HG03159 (cell line): Measurements from ENCODE around the gene BABAM1.

Experiments used
- ATAC-seq: cut with Tn5 transposase; IDR thresholded peaks from one replicate; pipeline ENCODE4 v1.9.1; 2021; ENCODE audit warnings: mild to moderate bottlenecking, moderate library complexity; ENCODE audit not compliant: unreplicated experiment

BABAM1 gene

DNA sequence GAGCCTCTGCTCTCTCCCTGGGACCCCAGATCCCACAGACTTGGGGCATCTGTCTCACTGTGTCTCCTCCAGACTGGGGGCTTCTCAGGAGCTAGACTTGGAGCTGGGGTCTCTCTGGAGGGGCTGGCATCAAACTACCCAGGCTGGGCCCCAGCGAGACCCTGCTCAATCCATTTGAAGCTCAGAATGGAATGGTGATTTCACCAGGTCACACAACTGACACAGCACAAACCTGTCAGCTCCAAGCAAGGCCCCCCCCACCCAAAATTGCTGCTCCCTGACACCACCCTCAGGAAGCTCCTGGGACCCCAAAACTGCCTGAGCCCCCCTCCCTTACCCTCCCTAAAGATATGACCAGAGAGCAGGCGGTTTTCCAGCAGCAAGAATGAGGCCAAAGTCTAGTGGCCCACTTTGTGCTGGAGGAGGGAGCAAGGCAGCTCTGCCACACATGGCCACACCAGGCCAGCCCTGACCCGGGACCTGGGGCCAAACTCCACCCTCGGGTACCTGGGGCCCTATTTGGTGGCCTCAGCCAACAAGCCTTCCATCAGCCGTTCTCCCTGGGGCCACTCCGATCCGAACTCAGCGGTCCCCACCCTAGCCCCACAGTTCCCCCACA lies 23.9 kb upstream of the BABAM1 start:
- ATAC-seq: no peak

DNA sequence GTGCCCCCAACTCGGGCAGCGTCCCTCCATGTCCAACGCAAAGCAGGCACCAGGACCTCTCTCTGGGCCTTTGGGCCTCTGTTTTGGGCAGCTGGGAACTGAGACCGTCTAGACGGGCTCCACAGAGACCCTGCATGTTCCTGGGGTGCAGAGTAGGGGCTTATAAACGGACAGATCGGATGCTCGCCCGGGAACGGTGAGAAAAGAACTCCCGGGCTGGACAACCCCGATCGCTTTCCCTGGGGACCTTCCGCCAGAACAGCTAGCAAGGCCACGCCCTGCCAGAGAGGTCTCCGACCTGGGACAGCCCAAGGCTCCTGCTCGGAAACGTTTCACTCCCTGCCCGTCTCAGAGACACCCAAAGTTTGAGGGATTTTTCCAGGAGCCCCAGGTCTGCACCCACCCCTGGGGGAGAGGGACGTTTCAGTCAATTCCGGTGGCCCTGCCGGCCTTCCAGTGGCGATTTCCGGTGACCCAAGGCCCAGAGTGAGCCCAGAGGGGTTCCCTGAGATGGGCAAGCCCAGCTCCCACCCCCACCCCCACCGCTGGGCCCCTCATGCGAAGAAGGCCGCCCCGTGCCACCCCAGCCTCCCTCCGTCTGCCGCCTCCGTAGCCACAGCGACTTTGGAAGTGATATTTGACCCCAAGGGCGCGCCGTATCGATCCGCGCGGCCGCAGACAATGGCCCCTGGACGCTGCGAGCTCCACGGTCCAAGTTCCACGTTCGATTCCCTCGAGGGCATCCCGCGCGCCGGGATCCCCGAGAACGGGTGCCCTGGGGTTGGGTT lies 23.2 kb upstream of the BABAM1 start:
- no peak for ATAC-seq

DNA sequence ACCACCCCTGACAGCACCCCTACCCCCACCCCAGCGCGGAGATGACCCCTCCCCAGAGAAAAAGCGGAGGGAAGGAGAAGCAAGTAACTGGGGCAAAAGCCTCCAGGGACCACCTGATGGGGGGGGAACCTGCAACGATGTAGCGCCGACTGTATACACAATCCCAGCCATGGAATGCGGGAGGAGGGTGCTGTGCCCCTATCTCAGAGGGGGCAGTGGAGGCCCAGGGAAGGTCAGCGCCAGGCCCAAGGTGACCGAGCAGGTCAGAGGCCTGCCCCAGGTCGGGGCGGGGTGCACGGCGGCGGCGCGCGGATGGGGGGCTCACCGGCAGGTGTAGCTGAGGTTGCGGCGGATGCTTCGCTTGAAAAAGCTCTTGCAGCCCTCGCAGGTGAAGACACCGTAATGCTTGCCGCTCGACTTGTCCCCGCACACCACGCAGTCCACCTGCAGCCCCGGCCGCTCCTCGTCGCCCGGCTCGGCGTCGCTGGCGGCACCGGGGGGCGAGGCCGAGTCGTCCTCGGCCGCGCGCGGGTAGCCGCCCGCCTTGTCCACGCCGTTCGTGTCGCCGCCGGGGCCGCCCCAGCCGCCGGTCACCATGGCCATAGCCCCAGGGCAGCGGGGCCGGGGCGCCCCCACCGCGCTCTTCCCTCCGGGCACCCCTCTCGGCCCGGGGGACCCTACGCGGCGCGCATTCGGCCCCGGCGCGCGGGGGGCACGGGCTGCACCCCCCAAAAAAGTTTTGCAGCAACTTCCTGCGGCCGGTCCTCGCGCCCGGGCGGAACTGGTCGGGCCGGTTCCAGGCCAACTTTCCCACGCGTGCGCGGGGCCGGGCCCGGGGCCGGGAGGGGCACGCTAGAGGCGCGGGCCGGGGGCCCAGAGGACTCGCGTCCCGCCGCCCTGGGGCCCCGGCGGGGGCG lies 22.4 kb upstream of the BABAM1 start:
- ATAC-seq: no peak

DNA sequence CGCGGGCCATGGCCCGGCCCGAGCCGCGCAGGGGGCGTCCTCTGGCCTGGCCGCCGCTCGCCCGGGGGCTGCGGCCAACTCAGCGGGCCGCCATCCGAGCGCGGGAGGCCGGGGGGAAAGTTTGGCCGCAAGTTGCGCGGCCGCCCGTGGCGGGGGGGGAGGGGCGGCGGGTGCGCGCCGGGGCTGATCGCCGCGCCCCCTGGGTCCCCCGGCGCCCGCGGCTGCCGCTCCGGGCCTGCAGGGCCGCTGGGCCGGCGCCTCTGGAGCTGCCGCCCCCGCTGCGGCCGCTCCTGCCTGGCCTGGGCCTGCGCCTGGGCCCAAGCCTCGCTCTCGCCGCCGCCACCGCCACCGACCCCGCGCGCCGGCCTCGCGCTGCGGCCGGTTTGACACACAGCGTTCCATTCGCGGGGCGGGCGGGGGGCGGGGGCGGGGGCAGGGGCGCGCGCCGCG lies 21.7 kb upstream of the BABAM1 start, which contains the start of gene NR2F6:
NR2F6 (minus strand) TSS at position 385 of the 450 bp plus-strand sequence. CDS start 699 bp downstream, outside the sequence.
- no peak for ATAC-seq

DNA sequence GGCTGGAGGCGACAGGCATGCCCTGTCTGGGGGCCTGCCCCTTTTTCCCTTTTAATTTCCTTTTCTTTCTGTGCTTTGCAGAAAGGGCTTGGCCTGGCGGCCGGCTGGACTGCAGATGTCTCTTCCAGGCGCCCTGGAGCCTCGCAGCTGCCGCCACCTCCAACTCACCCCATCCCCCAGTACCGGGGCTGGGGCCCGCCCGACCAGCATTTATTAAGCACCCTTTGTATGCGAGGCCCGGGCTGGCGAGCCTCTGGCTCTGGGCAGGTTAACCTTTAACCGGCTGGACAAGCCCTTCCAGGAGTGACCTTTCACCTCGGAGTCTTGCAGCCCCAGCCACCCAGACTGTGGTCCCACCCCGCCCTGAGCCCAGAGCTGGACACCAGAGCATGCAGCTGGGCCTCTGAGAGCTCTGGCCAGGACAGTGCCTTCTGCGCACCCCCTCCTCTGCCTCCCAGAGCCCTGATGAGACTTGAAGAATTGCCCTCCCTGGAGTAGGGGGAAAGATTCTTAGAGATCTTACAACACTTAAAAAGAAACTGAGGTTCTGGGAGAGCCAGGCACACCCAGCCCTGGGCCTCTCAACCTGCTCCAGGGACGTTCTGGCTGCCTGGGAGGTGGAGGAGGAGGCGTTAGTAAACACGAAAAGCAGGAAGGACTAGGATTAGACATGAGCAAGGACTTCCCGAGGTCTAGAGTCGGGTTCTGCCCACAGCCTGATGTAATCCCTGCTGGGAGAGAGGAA lies 20.4 kb upstream of the BABAM1 start:
- ATAC-seq: no peak

DNA sequence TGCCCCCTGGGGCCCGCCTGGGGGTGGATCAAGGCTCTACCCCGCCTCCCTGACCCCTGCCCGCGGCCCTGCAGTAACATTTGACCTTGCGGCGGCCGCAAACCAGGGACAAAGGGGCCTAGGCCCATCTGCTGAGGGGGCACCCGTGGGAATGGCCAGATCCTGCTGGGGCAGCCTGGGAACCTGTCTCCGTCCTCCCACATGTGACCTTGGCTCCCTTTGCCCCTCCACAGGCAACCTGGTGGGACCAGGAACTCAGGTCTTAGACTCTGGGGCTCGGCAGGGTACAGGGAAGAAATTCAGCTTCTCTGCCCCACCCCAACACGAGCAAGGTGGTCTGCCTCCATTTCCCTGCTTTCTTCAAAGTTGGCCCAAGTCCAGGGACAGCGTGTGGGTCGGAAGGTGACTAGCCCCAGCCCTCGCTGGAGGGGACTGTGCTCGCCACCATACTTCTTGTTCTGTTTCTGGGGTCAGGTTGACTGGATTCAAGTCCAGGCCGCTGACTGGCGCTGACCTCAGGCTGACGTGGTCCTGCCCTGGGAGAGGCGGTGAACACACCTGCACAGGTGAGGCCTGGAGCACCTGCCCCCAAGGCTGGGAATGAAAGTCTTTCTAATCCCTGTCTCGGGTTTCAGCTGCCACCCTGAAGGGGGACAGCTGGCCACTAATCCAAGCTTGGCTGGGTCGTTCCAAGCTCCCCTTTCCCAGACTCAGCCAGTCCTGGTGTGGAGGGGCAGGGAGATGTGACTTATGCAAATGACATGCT lies 19.0 kb upstream of the BABAM1 start:
- no peak for ATAC-seq

DNA sequence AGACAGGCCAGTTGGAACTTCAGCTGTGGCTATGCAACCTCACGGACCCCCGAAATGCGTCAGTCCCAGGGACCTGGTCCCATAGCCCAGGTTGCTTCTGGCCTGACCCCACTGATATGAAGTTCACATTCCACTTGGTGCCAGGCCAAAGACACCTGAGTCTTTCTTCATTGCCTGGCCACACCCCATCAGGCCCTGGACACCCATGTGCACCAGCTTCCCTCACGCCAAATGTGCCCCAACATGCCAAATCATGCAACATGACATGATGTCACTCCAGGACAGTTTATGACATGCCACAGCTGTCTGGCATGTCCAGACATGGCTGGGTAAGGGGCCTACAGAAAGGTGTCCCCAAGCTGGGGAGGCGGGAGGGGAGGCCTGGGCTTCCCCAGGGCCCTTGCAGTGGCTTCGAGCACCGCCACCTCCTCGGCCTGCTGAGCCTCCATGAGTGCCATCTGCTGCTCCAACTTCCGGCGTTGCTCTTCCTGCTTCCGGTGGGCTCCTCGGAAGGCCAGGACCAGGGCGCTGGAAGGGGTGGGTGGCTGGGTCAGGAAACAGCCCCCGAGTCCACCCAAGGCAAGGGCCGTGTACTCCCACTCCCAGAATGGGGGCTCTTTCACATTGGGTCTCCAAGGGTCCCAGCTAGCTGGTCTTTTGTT lies 17.2 kb upstream of the BABAM1 start:
- no peak for ATAC-seq

DNA sequence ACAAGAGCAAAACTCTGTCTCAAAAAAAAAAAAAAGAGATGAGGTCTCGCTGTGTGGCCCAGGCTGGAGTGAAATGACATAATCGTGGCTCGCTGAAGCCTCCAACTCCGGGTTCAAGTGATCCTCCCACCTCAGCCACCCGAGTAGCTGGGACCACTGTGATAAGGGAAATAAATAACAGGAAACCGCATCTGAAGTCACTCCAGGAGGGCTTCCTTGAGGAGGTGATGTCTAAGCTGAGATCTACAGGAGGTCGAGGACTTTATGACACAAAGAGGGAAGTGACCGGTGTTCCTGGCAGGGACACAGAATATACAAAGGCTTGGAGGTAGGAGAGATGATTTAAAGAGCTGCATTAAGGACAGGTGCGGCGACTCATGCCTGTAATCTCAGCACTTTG lies 12.6 kb upstream of the BABAM1 start:
- no peak for ATAC-seq

DNA sequence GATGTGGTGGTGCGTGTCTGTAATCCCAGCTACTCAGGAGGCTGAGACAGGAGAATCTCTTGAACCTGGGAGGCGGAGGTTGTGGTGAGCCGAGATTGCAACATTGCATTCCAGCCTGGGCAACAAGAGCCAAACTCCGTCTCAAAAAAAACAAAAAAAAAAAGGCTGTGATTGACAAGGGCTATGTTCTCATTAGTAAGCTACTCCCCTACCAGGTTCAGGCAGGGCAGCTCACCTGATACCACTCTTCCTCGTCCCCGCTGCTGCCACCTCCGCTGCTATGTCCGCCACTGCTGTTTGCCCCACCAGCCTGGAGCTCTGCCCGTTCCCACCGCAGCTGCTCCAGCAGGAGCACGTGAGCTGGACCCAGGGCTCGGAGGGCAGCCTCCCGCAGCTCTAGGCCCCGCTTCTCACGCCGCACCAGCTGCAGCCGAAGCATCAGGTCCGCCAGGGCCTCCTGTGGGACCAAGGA lies 12.1 kb upstream of the BABAM1 start:
- ATAC-seq: no peak

DNA sequence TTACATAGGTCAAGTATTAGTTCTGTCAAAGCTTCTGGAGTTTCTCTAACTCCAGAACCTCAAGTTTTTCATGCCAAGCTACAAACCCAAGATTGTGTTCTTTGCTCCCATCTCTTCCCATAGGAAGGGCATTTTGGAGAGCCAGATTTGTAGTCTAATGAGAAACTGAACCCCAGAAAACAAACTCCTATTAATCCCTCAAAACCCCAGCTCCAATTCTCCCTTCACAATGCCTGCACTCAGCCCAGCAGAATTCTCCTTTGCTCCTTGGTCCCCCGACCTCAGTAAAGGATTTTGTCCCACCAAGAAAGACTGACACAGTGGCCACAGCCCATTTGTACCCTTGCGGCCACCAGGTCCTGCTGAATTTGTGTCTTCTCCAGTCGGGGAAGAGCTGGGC lies 11.1 kb upstream of the BABAM1 start:
- no peak for ATAC-seq

DNA sequence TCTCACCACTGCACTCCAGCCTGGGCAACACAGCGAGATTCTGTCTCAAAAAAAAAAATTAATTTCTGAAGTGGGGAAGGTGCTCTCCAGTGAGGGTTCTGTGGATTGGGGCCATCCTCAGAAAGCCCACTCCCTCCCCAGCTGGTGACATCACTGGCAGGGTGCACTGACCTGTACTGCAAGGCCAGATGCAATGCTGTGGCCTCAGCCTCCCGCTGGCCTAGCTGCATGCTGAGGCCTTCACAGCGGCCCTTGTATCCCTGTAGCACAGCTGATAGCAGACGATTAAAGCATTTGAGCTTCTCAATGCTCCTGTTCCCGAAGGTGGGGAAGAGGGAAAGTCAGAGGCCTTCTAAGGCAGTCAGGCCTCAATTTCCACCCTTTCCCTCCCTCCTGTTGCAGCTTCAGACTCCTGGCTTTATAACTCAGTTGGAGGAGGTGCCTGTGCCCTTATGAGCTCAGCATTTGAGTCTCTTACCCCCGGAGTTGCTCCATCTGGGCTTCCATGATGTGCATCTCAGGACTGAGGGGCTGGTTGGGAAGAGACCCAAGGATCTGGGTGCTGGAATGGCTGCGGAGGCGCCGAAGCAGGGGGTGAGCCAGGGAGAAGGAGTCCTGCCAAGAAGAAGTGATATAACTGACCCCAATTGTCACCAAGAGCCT lies 8.0 kb upstream of the BABAM1 start:
- no peak for ATAC-seq

DNA sequence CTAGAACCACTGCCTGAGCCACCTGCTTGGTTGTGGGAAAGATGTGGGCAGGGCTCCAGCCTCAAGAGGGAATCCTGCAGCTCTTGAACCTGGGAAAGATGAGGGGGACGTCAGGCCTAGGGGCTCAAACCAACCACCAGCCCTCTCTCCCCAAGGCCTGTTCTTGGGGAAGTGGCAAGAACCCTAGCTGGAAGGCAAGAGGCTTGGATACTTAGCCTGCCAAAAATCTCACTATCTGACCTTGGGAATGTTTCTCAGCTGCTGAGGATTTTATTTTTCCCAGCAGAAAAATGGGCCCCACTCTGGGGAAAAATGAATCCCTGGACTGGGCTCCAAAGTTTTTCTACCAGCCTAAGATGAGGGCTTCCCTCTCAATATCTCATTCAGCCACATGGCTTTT lies 7.3 kb upstream of the BABAM1 start:
- ATAC-seq: no peak

DNA sequence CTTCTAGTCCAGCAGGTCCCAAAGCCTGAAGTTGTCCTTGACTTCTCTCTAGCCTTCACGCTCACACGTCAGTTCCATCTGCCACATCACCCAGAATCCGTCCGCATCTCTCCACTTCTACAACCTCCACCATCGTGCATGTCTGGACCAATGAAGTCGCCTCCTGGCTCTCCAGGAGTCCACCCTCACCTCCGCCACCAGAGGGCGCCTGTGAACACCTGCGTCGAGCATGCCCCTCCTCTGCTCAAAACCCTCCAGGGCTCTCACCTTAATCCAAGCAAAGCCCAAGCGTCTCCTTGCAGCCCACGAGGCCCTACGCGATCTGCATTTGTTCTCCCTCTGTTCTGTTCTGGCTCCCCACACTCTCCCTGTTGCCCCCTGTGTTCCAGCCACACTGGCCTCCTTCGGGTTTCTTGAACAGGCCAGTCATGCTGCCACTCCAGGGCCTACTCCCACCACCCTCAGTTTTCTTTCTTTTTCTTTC lies 6.4 kb upstream of the BABAM1 start:
- ATAC-seq: peak; percentile 70

DNA sequence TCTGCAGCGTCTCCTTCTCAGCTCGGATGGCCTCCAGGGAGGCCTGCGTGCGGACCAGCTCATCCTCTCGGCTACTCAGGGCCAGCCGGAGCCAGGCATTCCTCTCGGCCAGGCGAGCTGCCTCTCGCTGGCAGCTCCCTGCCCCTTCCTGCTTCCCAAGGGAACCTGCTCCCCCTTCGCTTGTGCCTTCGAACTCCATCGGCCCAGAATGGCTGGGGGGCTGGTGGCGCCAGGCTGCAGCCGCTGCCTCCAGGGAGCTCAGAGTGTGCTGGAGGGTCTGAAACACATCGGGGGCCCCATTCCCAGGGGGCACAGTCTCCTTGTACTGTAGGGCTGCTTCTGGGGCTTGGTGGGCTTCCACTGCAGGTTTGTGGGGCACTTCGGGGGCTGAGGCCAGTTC lies 4.7 kb upstream of the BABAM1 start:
- ATAC-seq: no peak

DNA sequence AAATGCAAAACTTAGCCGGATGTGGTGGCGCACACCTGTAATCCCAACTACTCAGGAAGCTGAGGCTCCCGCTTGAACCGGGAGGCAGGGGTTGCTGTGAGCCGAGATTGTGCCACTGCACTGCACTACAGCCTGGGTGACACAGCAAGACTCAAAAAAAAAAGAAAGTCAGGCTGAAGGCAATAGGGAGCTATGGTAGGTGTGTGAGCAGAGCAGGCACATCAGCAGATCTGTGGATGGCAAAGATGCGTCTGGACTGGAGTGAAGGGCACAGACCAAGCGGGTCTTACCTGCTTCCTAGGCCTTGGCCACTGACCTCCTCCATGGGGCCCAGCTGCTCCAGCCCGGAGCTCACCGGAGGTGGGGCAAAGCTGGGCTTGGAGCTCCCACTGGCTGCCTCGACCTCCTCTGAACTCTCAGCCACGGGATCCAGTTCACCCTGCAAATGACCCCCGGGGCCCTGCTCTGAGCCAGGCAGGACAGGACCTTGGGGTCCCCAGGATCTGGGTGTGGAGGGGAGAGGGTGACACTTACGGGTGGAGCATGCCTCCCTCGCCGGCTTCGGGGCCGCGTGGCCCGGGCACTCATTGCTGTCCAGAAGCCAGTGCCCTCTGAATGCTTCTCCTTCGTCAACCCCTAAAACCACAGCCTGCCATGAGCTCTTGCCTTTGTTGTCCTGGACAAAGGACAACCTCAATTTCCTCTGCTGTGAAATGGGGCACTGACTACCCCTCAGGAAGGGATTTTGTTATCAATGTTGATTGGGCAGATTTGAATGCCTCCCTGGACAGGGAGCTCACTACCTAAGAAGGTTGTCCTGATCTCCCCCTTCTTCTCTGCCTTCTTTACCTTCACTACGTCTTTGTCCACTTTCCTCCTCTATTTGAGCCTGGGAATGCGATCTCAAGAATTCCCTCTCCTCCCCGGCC lies 3.3 kb upstream of the BABAM1 start:
- ATAC-seq: no peak

DNA sequence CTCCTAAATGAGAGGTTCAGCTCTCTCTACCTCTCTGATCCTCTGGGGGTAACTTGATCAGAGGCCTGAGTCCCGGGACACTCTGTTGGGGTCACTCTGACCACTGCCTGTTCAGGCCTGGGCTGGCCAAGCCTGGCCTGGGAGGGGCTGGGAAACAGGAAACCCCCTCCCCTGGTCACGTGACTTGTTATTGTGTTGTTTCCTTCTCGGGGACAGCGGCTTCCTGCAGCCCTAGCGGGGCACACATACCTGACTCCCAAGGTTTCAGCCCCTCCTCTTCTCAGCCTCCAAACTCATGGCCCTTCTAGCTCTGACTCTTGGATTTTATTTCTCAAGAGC lies 2.6 kb upstream of the BABAM1 start, which contains the start of gene USHBP1:
USHBP1 (minus strand) TSS at position 105 of the 339 bp plus-strand sequence. CDS start 446 bp downstream, outside the sequence.
- ATAC-seq: no peak

DNA sequence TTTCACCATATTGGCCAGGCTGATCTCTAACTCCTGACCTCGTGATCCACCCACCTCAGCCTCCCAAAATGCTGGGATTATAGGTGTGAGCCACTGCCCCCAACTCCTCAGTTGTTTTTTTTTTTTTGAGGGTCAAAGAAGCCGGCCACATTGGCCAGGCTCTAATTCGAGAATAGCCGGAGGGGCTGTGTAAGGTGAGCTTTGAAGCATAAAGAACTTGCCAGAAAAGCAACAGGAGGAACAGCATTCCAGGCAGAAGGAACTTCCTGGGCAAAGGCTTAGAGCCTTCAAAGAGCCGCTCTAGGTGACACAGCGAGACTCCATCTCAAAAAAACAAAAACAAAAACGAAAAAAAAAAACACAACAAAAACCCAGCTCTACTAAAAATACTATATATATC lies 1.2 kb upstream of the BABAM1 start:
- ATAC-seq: no peak

DNA sequence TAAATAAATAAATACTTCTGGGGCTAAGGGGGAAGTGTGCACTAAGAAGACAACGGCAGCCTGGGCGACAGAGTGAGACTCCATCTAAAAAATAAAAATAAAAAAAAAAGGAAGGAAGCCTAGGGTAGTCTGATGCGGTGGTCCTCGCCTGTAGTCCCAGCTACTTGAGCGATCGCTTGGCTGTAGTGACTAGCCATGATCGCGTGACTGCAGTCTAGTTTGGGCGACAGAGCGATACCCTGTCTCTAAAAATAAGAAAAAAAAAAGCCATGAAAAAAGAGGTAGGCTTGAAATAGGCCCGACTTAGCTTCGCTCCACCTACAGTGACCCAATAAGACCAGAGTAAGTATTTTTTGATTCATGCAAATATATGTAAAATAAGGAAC lies 661 bp upstream of the BABAM1 start:
- ATAC-seq: no peak
